Right lobe of liver (tissue), 4 donors: ENCODE results near the gene RGS12.

Experiments used
- CTCF ChIP-seq, 4 donors: fragments of 200-600 bp in 3 of 4; fragments of 450-650 bp in 1 of 4; IDR thresholded peaks; one replicate each; pipeline versions ENCODE4 v1.5.1 to v1.8.0; 2016 to 2022; ENCODE audit warnings: antibody characterized with exemption in 4 of 4, mild to moderate bottlenecking in 2 of 4
- POLR2A ChIP-seq: fragments of 450-650 bp; IDR thresholded peaks from one replicate; pipeline ENCODE4 v1.6.1; 2017; ENCODE audit warnings: antibody characterized with exemption, mild to moderate bottlenecking
- donor health status: DM: no; HTN: no; CAD: no.
- donor health status: DM: no; HTN: no; CAD: no.
- donor health status: DM: no; HTN: yes; CAD: no.

GRCh38 chr4:3253808-3254207 is 39.0 kb upstream of the RGS12 start:
- TF ChIP-seq CTCF (IDR thresholded peaks at IDR 0.05) (no peak), POLR2A (no peak)
